ENCODE measurements around the gene ORMDL3.

DNA sequence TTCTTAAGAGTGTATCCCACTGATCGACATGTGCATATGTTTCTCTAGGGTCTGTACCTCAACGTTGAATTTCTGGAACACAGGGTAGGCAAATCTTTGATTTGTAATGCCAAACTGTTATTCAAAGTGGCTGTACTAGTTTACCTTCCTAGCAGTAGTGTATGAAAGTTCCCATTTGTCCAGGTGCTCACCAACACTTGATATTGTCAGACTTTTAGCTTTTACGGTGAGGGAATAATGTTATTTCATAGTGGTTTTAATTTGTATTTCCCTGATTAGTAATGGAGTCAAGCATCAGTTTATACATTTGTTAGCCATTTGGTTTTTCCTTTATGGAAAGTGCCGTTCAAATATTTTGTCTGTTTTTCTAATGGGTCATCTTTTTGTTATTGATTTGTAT, 29.3 kb downstream of the ORMDL3 start:
- TF ChIP-seq, protein P1, sequence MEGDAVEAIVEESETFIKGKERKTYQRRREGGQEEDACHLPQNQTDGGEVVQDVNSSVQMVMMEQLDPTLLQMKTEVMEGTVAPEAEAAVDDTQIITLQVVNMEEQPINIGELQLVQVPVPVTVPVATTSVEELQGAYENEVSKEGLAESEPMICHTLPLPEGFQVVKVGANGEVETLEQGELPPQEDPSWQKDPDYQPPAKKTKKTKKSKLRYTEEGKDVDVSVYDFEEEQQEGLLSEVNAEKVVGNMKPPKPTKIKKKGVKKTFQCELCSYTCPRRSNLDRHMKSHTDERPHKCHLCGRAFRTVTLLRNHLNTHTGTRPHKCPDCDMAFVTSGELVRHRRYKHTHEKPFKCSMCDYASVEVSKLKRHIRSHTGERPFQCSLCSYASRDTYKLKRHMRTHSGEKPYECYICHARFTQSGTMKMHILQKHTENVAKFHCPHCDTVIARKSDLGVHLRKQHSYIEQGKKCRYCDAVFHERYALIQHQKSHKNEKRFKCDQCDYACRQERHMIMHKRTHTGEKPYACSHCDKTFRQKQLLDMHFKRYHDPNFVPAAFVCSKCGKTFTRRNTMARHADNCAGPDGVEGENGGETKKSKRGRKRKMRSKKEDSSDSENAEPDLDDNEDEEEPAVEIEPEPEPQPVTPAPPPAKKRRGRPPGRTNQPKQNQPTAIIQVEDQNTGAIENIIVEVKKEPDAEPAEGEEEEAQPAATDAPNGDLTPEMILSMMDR (conservative IDR thresholded peaks at IDR 0.05; ENCODE audit: low read length) = no peak
- no peak for TF ChIP-seq EZH2phosphoT487 (IDR thresholded peaks at IDR 0.05; ENCODE audit: borderline replicate concordance, low read depth, low read length)
